Measurements from ENCODE around the gene NDUFB5. TPM values are rescaled to one million over a fixed set of nuclear protein-coding genes. Genes with fewer than 3 reads are reported as not detected.
"Not testable (repeated sequence)": the region's sequence is repeated elsewhere in the genome, so short reads cannot be mapped to it uniquely, and the experiment has no call there.

Gene NDUFB5
- total RNA-seq, 1 donor from 2014 or later = 135 TPM

DNA sequence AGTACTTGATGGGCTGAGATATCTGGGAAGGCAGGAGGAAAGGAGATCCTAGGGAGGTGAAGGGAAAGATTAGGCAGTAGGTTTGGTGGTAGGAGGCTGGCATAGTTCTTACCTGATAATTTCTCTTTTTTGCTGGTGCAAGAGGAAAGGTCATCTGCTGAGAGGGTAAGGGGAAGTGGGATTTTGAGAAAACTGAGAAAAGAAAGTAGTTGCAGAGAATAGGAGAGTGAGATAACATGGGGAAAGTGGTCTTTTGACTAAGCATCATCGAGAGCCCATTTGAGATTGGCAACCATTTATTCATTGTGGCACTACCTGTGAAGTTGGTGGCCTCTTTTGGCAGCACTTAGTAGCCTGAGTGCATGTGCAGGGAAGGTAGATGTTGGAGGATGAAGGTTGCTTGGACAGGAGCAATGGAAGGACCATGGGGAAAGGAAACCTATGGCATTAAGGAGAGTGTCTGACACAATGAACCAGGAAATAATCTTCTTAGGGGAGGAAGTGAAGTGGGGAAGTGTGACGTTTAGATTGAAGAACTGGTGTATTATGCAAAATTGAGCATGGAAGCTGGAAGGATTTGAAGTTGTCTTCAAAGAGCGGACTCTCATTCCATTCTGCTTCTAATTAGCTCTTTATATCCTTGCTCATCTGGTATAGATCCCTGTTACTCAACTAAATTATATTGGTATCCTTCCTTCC is 26.3 kb downstream of the NDUFB5 start:
- DNase-seq = no peak

DNA sequence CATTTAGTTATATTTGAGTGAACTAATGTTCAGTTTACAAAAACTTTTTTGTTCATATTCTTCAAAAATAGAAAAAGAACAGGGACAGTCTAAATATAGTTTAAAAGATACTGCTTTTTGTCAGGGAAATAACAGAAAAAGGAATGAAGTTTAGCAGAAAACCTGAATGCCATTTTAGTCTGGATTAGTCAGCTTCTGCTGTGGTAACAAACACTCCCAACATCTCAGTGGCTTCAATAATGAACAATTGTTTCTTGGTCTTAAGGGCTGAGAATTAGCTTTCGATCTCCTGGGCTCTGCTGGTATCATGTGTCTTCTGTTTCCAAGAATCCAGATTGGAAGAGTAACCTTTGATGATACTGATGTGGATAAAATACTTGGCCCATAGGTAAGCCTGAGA is 35.9 kb downstream of the NDUFB5 start:
- DNase-seq = no peak

DNA sequence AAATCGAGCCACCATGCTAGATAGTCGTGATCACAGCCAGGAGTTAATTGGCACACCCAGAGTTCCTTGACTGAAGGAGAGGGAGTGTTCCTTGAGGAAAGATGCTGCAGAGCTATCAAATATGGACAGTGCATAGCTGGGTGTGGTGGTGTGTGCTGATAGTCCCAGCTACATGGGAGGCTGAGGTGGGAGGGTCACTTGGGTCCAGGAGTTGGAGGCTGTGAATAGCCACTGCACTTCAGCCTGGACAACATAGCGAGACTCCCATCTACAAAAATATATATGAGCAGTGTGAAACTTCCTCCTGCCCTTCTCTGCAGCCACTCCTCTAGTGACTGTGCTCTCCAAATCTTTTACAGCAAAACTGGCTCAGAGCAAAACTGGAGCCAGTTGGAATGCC is 38.3 kb downstream of the NDUFB5 start:
- DNase-seq = no peak

DNA sequence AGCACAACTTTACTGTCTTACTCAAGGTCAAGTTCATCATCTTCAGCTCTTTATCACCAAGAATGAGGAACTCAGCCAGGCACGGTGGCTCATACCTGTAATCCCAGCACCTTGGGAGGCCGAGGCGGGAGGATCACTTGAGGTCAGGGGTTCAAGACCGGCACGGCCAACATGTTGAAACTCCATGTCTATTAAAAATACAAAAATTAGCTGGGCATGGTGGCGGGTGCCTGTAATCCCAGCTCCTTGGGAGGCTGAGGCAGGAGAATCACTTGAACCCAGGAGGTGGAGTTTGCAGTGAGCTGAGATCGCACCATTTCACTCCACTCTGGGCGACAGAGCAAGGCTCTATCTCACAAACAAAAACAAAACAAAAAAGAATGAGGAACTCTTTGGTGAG is 39.2 kb downstream of the NDUFB5 start:
- DNase-seq = not testable (repeated sequence)

DNA sequence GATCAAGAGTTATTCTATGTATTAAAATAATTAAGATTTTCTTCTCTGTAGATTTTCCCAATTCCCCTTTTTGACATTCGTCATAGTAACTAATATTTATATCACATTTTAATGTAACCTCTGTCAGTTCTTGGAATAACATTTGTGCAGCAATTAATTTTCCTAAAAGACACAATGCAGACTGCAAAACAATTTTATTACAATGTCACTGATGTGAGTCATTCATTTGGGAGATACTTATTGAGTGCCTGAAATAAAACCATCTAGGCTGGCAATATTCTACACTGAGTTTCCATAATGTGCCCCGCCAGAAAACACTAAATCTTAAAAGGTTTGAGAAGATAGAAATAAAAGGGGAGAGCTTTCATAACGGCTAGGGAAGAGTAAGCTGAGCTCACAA is 41.6 kb downstream of the NDUFB5 start:
- DNase-seq = no peak

DNA sequence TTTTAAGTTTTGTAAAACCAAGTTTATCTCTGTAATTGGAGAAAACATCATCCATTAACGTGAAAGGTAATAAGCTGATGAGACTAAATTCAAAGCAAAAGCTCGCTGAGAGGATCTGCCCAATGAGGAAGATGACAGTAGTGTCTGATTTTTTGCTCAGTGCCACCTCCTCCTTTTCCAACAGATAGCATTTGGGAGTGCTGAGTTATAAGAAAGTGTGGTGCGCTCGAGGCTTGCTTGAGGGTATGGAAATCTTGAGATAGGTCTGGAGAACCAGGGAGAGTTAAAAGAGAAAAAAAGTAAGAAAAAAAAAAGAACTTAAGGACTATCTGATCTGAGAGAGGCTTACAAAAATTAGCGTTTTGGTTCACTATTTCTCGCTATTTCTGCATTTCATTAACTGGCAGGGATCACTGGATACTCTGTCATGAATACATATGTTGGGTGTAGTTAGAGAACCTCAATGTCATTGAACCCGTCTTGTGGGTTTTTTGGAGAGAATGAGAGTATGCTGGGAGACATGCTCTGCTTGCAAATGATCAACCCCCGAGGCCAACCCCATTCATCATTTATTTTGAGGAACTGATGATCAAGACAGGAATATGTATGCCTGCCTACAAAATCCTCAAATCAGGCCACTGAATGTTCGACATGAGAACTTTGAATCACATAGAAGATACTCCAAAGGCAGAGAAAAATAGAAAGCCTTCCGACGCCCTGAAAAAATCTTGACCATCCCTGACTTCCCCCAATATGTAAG is 47.3 kb downstream of the NDUFB5 start:
- no peak for DNase-seq

DNA sequence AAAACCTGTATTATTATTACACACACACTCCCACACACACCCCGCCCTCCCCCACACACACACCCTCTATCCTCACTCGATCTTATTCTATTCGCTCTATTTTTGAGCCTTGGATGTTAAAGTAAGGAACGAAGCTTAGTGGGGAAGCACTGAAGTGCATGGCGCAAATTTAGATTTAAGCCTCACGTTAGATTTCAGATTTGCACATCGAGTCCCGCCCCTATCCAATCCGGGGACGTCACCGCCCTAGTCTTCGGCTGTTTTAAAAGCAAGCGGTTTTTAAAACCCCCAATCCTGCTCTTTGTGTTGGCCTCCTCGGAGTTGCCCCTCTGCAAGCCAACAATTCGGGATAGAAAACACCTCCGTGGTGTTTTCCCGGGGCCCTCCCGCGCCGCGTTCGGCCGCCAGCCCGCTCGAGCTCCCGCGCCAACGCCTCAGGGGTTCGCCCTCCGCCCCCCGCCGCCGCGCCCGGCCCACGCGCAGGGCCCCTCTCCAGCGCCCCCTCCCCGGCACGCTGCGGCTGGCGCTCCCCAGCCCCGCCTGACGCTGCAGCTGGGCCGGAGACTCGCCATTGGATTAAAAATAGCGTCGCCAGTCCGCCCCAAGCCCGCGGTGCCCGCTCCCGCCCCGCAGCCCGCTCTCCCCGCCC is 48.0 kb downstream of the NDUFB5 start, which contains the start of gene USP13:
TSS of gene USP13 (plus strand) at position 594 of the 649 bp plus-strand sequence. CDS start 186 bp downstream, outside the sequence.
- DNase-seq = peak; percentile 79

DNA sequence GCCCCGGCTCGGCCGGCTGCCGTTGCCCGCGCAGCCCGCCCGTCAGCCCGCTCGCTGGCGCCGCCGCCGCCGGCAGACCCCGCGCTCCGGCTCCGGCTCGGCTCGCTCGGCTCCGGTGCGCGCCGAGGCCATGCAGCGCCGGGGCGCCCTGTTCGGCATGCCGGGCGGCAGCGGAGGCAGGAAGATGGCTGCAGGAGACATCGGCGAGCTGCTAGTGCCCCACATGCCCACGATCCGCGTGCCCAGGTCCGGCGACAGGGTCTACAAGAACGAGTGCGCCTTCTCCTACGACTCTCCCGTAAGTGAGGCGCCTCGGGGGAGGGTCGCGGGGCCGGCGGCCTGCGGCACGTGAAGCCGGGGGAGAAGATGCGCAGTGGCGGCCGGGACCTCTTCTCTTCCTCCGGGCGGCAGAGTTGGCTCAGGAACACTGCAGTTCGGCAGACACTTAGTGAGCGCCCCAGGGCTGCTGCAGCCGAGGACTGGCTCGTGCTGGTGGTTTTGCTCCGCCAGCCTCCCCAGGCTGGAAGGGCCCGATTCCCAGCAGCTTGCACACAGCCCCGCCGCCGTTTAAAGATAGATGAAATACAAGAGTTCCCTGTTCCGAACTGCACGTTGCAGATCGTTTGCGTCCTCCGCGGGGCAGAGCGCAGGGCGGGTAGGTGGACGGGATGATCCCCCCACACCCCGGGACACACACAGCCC is 48.7 kb downstream of the NDUFB5 start:
- DNase-seq = peak; percentile 69

DNA sequence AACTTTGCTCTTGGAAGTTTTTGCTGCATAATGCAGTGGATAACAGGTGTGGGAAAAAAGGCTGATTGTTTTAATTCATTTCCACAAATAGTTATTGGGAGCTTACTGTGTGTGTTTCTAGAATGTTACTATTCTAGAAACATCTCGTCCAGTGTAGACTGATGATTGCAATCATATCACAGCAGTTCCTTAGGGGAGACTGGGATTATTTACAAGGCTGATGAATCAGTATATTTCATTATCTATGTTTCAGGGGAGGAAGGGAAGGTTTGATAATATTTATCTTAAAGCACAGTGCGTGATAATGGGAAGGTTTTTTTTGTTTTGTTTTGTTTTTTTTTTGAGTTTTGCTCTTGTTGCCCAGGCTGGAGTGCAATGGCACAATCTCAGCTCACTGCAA is 50.6 kb downstream of the NDUFB5 start:
- no peak for DNase-seq

DNA sequence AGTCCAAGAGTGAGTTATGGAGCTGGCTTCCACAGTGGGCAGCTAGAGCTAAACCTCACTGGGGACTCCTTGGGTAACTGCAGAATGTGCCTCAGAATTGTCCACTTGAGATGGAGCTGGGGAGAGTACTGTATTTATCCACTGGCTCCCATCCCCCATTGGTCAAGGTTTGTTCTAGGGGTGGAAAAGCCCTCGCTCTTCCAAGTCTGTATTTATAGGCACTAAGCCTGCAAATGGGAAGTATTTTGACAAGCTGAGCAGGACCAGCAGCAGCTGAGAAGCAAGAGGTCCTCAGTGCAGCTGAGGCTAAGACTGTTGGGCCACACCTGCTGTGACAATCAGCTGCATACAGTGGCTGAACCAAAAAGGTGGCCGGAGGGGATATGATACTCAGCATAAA is 54.0 kb downstream of the NDUFB5 start:
- DNase-seq = no peak

DNA sequence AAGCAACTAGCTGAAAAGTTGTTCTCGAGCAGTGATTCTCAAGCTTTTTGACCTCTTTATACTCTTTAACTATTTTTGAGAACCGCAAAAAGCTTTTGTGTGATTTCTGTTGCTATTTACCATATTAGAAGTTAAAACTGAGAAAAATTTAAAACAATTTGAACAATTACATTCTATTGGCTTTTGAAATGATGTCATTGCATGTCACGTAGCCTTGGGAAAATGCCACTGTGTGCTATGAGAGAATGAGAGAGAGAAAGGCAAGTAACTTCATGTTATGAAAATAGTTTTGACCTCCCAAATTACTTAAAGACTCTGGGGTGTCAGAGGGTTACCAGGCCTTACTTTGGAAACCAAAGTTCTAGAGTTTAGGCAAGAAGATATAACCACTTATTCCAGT is 56.3 kb downstream of the NDUFB5 start:
- DNase-seq = no peak

DNA sequence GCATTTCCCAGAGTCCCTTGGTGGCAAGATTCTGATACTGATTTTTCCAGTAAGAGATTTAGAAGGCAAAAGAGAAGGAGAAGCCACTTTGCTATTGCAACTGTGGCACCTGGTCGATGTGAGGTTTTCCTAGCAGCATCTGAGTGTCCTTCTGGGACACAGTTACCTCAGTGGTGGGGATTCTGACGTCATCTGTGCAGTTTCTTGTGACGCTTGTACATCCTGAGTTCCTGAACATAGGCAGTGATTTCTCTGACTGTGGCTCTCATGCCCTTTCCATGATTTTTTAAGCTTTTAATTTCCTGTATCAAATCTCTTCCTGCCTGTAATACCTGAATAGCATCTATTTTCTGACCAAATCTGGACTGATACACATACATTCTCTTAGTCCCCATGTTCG is 57.2 kb downstream of the NDUFB5 start:
- DNase-seq = no peak

DNA sequence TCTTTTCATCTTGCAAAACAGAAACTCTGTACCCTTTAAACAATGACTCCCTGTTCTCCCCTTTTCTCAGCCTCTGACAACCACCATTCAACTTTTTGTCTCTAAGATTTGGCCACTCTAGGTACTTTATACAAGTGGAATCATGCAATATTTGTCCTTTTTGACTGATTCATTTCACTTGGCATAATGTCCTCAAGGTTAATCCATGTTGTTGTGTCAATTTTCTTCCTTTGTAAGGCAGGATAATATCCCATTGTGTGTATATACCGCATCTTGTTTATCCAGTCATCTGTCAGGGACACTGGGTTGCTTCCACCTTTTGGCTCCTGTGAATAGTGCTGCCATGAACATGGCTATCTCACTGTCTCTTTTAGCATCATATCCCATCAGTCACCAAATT is 58.5 kb downstream of the NDUFB5 start:
- no peak for DNase-seq

DNA sequence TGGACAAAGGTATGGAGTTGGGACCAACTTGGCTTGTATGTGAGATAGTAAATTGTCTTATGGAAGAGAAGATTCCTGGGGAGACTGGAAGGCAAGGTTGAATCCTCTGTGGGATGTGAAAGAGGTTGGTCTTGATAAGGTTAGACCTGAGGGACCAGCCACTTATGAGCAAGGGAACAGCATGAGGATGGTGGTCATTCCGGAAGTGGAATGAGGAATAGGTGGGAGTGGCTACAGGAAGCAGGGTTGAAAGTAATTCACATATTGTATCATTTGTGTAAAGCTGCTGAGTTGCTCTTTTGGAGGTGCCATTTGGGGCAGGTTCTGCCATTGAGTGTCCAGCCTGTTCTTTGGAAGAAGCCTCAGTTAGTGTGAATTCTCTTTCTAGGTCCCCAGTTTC is 61.4 kb downstream of the NDUFB5 start:
- DNase-seq = no peak

DNA sequence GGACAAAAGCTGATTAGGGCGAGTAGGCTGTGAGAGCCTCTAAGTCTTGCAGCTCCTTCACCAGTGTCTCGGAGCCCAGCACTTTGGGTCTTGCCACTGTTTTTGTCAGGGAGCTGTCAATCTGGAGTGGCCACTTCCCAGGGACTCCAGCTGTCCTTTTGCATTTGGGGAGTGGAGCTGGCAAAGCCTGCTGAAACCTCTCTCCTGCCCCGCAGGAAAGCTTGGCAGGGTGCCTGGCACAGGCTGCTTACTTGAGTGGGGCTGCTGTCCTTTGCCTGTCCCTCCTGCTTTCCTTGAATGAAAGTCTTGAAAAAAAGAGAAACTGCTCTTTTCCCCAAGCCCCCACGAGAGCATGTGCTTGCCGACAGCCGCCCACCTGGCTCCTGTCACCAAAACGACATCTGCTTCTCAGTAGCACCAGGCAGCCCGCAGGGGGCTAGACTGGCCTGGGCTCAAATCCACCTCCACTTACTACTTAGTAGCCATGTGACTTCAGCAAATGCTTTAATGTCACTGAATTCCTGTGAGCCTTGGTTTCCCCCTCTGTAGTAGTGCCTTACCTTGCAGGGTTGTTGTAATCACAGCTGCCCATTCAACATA is 61.9 kb downstream of the NDUFB5 start:
- peak; percentile 10 for DNase-seq

DNA sequence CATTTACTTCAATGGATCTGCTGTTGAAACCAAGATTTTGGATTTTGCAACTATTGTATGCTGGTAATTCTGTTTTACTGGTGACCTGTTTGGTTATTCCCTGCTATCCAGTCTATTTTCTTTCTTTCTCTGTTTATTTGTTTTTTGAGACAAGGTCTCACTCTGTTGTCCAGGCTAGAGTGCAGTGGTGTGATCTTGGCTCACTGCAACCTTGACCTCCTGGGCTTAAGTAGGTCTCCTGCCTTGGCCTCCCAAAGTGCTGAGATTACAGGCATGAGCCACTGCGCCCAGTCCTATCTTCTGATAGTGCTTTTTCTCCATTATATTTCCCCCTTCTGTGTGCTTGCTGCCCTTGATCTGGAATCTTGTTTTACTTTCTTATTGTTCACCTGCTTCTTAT is 63.8 kb downstream of the NDUFB5 start:
- DNase-seq = no peak

DNA sequence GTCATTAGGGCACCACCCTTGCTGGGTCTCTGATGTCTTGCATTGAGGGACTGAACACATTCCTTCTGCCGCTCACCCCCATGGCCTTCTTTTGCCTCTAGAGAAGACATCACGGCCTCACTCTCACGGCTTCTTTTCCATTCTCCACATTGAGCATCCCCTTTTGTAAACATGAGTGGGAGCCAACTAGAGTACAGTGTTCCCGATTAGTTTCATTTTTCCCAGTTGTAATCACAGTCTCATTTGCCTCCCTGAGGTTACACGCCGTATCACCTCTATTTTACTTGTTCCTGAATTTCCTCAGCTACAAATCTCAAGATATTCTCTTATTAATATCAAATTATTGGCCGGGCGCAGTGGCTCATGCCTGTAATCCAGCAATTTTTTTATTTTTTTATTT is 65.7 kb downstream of the NDUFB5 start:
- no peak for DNase-seq

DNA sequence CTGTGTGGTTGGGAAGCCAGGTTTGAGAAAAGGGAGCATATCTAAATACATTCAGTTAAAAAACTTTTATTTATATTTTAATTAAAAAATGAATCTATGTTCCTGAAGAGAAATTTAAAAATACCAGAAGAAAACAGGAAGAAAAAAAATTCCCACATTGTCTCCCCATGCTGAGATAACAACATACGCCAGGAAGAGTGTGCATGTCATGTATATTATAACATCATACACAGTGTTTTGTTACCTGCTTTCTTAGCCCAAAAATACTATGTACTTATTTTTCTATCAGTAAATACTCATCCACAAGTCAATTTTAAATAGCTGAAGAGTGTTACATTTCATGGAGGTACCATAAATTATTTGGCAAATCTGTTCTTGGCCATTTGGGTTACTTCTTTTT is 66.7 kb downstream of the NDUFB5 start:
- DNase-seq = no peak

DNA sequence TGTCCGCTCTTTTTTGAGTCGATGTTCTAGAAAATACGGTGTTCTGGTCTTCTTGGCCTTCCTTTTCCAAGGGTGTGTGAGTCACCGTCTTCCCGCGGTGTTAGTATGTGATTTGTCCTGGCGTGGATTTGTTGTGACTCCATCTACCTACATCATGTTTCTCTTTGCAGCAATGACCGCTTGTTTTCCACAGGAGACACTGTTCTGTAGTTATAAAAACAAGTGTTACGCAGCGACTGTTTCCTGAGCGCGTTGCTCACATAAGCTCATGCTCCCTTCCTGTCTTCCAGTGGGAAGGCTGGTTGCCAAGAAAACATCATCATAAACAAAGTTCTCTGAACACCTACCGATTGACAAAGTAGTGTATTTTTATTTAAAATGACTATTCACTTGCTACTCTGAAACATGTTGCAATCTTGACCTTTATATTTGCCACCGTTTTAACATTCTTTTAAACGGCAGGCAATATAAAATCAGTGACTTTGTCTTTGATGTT is 67.2 kb downstream of the NDUFB5 start:
- no peak for DNase-seq

DNA sequence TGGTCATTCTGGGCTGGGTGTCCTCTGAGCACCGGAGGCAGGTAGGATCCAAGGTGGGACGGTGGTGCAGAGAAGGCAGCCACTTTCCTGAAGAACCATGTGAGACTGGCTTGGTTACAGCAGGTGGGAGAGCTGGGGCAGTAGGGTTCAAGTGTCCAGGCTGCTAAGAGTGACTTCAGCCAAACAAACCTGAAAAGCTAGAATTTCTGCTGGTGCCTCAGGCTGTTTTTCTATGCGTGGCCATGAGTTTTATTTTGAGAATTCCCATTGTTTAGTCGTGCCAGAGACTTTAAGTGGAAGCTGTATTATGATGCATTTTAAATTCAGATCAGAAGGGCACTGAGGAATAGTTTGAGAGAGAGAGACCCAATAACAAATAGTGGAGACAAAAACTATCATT is 68.3 kb downstream of the NDUFB5 start:
- no peak for DNase-seq

DNA sequence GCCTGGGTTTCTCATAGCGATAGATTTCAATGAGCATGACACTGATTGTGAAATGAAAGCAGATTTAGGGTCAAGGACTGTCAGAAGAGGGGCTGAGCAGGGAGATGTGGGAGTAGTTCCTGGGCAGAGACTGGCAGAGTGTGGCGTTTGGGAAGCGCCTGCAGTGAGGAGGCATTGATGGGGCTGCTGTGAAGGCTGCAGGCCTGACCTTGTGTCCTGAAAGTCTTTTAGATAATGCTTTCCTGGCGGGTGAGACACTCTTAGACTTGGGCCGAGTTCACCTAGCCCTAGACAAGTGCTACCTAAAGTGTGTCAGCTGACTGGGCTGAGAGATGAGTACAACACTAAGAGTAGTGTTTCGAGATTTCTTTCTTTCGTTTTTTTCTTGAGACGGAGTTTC is 68.9 kb downstream of the NDUFB5 start:
- DNase-seq = no peak

DNA sequence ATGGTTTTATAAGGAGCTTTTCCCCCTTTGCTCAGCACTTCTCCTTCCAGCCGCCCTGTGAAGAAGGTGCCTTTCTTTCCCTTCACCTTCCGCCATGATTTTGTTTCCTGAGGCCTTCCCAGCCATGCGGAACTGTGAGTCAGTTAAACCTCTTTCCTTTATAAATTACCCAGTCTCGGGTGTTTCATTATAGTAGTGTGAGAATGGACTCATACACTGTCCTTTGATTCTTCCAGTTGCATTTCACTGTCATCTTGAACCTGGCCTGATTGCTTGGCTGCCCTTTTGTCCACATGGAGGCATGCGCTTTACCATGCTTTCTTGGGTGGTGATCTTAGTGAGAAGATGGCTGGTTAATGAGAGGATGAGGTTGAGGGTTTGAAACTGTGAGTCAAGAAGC is 71.5 kb downstream of the NDUFB5 start:
- no peak for DNase-seq
